Body of pancreas (tissue), 4 donors: ENCODE data around the gene TMEM154.

Experiments used
- CTCF ChIP-seq, 7 experiments: fragments of 450-650 bp in 4 of 7; fragments of 200-600 bp in 3 of 7; sonication (generic) in 3 of 7; IDR thresholded peaks; one replicate each; pipeline ENCODE4 v1.5.1; 2016 to 2019; ENCODE audit warnings: antibody characterized with exemption in 7 of 7
- POLR2A ChIP-seq, 3 donors: fragments of 450-650 bp; IDR thresholded peaks; one replicate each; pipeline ENCODE4 v1.6.1; 2016; ENCODE audit warnings: antibody characterized with exemption in 3 of 3, mild to moderate bottlenecking in 2 of 3

DNA sequence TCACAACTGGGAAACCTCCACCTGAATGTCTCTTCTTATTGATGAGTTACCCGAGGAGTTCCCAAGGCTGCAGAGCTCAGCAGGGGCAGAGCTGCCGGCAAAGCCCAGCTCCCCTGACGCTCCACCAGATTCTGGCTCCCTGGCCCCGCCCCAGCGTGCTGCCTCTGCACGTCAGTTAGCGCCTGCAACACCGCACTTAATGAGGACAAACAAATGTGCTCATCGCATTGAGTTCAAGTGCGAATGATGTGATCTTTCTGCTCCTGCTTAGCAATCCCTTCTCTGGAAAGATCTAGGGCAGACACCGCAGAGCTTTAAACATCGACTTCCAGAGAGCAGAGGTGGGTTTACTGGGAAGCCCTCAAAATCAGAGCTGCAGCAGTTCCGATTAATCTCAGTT lies 88.4 kb downstream of the TMEM154 start:
- TF ChIP-seq CTCF (IDR thresholded peaks at IDR 0.05) = no peak
- peak in 1 of 3 donors; percentile 31 for TF ChIP-seq POLR2A (IDR thresholded peaks at IDR 0.05)
